SJCRH30 (cell line): ENCODE measurements around the gene ATF7. TPM values are rescaled to one million over a fixed set of nuclear protein-coding genes. Genes with fewer than 3 reads are reported as not detected.

Experiments
- DNase-seq, 2 experiments: peaks; one replicate each; pipeline ENCODE4 v3.0.0-alpha.2; 2015 to 2020
- H3K27ac ChIP-seq: fragments of 250-450 bp; sonication (Bioruptor Pico); 2 replicates; pipeline ENCODE4 v1.5.1; 2020; ENCODE audit warnings: mild to moderate bottlenecking, moderate library complexity
- H3K27me3 ChIP-seq: fragments of 250-450 bp; sonication (Bioruptor Pico); 2 replicates; pipeline ENCODE4 v1.5.1; 2020; ENCODE audit warnings: mild to moderate bottlenecking, moderate library complexity
- H3K36me3 ChIP-seq: fragments of 250-450 bp; sonication (Bioruptor Pico); 2 replicates; pipeline ENCODE4 v1.5.1; 2020; ENCODE audit warnings: mild to moderate bottlenecking, moderate library complexity
- H3K4me1 ChIP-seq: fragments of 250-450 bp; sonication (Bioruptor Pico); 2 replicates; pipeline ENCODE4 v1.5.1; 2020; ENCODE audit warnings: mild to moderate bottlenecking, moderate library complexity
- H3K4me3 ChIP-seq: fragments of 250-450 bp; sonication (Bioruptor Pico); 2 replicates; pipeline ENCODE4 v1.5.1; 2020; ENCODE audit warnings: mild to moderate bottlenecking, moderate library complexity
- H3K9me3 ChIP-seq: fragments of 250-450 bp; sonication (Bioruptor Pico); replicated peaks from 2 replicates; pipeline ENCODE4 v1.5.1; 2020; ENCODE audit warnings: mild to moderate bottlenecking, moderate library complexity
- total RNA-seq: library from RNA; depleted of rRNA; stranded (reverse); fragments of >200 nt; shearing (Covaris generic); gene quantifications from 2 replicates; pipeline ENCODE4 v1.2.3, GENCODE V29; 2014; rRNA removed

The ATF7 gene
- total RNA-seq, 1 experiment from 2014 or later: 13.3 TPM

DNA sequence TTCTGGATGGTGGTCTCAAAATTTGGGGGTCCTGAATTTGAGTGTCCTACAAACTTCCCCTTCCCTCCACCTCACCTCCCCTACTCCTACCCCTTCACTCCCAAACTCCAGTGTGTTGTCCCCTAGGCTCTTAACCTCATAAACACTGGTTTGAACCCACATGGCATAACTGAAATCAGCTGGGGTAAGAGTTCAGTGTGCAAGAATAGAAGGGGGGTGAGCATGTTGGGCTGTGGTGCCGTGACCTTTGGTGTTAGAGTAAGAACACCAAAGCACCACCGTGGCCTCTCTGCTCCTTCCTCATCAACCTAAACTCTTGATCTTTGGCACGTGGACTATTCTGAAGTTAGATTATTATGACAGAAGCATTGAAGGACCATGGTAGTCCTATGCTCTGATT, 163.2 kb downstream of the ATF7 start:
- Histone ChIP-seq H3K9me3 (no peaks in the 10 kb centered on the region), H3K4me1 (no peaks in the 10 kb centered on the region), H3K36me3 (peaks cover 98% of the 10 kb centered on the region), H3K4me3 (no peak overlapping the region), H3K27ac (no peak overlapping the region), H3K27me3 (no peaks in the 10 kb centered on the region)
- DNase-seq: no peak

DNA sequence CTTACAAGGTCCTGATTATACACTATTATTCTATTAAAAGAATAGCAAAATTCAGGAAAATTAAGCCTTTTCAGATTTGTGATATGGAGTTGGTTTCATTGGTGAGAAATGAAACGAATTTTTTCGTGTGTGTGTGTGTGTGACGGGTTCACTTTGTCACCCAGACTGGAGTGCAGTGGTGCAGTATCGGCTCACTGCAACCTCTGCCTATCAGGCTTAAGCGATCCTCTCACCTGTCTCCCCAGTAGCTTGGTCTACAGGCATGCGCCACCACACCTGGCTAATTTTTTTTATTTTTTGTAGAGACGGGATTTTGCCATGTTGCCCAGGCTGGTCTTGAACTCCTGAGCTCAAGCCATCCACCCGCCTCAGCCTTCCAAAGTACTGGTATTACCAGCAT, 164.6 kb downstream of the ATF7 start:
- no peak for DNase-seq
- no peaks in the 10 kb centered on the region for H3K27me3 ChIP-seq
- H3K27ac ChIP-seq: no peak overlapping the region
- H3K9me3 ChIP-seq: no peaks in the 10 kb centered on the region
- H3K36me3 ChIP-seq: peaks cover 98% of the 10 kb centered on the region
- no peak overlapping the region for H3K4me3 ChIP-seq
- no peaks in the 10 kb centered on the region for H3K4me1 ChIP-seq

GRCh38 chr12:53461059-53461458, 165.1 kb downstream of the ATF7 start:
- Histone ChIP-seq H3K27ac (no peak overlapping the region), H3K9me3 (no peaks in the 10 kb centered on the region), H3K4me1 (no peaks in the 10 kb centered on the region), H3K27me3 (no peaks in the 10 kb centered on the region), H3K4me3 (no peak overlapping the region), H3K36me3 (peaks cover 98% of the 10 kb centered on the region)
- no peak for DNase-seq

DNA sequence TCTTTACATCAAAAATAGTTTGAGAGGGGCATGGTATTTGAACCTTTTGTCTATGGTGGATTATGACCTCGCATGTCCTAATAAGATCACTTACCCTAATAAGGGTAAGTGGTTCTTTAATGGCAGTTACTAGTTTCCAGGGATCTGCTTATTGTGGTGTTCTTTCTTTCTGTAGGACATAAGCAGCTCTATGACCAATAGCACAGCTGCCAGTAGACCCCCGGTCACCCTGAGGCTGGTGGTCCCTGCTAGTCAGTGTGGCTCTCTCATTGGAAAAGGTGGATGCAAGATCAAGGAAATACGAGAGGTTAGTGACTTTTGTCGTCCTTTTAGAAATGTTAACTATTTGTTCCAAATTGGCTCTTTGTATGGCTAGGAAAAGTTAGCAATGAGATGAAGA, 167.1 kb downstream of the ATF7 start:
- DNase-seq: no peak
- H3K9me3 ChIP-seq: no peaks in the 10 kb centered on the region
- no peaks in the 10 kb centered on the region for H3K4me1 ChIP-seq

More for the DNA sequence above, 167.1 kb downstream of the ATF7 start:
- Histone ChIP-seq H3K4me3 (no peak overlapping the region), H3K27me3 (no peaks in the 10 kb centered on the region), H3K36me3 (peaks cover 99% of the 10 kb centered on the region), H3K27ac (no peak overlapping the region)

Other genes with a start within 250 kb of the ATF7 start
- 50.2 and 53.1 TPM in 2 replicates for gene SP1, start 246.2 kb downstream of the ATF7 start, total RNA-seq
- gene AMHR2, start 202.5 kb downstream of the ATF7 start, total RNA-seq: 0.14 and 0.15 TPM in 2 replicates
- gene PRR13, start 184.6 kb downstream of the ATF7 start, total RNA-seq: 54.5 and 59.5 TPM in 2 replicates
- gene PCBP2, start 174.3 kb downstream of the ATF7 start, total RNA-seq: 246 and 250 TPM in 2 replicates
- gene MAP3K12, start 126.9 kb downstream of the ATF7 start, total RNA-seq: 5.9 and 7.6 TPM in 2 replicates
- gene TARBP2, start 125.1 kb downstream of the ATF7 start, total RNA-seq: 35.2 and 41.2 TPM in 2 replicates
- 0.43 TPM in 1 of 2 replicates, not detected in the other for gene NPFF, start 118.9 kb downstream of the ATF7 start, total RNA-seq
- 433 and 480 TPM in 2 replicates for gene ATP5MC2, start 49.7 kb upstream of the ATF7 start, total RNA-seq
- 18.2 and 20.3 TPM in 2 replicates for gene CALCOCO1, start 101.1 kb upstream of the ATF7 start, total RNA-seq
- gene CISTR, start 125.6 kb upstream of the ATF7 start, total RNA-seq: not detected in 2 replicates